Transverse colon (tissue), 3 donors: ENCODE results near the gene STT3B.

ENCODE experiments used
- POLR2A ChIP-seq: fragments of 450-650 bp; IDR thresholded peaks from one replicate; pipeline ENCODE4 v1.6.1; 2016; ENCODE audit warnings: antibody characterized with exemption, mild to moderate bottlenecking, moderate library complexity
- TF ChIP-seq, protein P1 (sequence below), 5 experiments: fragments of 200-600 bp in 3 of 5; fragments of 450-650 bp in 2 of 5; sonication (generic) in 3 of 5; IDR thresholded peaks; 1 replicate in 2 of 5; 2 replicates in 3 of 5; pipeline ENCODE4 v1.5.1; 2016 to 2017; ENCODE audit warnings: antibody characterized with exemption in 5 of 5, inconsistent platforms in 3 of 5, mild to moderate bottlenecking in 2 of 5, moderate library complexity in 1 of 5

DNA sequence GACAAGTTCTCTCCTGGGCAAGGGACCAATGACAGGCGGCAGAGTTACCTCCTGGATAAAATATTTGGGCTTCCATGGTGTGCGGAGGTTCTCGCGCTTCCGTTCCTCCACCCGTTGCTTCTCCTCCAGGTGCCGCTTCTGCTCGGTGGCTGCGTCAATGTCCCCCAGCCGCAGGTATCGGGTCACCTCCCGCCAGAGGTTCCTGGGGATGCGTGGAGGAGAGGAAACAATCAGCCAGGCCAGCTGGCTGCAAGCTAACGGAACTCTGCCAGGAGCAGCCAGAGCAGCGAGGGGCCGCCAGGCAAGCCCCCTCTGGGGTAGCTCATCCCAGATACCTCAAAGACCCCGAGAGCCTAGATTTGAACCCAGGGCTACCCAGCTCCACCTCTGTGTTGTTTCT is 131.3 kb downstream of the STT3B start:
- TF ChIP-seq, protein P1, sequence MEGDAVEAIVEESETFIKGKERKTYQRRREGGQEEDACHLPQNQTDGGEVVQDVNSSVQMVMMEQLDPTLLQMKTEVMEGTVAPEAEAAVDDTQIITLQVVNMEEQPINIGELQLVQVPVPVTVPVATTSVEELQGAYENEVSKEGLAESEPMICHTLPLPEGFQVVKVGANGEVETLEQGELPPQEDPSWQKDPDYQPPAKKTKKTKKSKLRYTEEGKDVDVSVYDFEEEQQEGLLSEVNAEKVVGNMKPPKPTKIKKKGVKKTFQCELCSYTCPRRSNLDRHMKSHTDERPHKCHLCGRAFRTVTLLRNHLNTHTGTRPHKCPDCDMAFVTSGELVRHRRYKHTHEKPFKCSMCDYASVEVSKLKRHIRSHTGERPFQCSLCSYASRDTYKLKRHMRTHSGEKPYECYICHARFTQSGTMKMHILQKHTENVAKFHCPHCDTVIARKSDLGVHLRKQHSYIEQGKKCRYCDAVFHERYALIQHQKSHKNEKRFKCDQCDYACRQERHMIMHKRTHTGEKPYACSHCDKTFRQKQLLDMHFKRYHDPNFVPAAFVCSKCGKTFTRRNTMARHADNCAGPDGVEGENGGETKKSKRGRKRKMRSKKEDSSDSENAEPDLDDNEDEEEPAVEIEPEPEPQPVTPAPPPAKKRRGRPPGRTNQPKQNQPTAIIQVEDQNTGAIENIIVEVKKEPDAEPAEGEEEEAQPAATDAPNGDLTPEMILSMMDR (IDR thresholded peaks at IDR 0.05) = no peak
- no peak for TF ChIP-seq POLR2A
